ENCODE measurements around the gene LNX2.

LNX2 gene

DNA sequence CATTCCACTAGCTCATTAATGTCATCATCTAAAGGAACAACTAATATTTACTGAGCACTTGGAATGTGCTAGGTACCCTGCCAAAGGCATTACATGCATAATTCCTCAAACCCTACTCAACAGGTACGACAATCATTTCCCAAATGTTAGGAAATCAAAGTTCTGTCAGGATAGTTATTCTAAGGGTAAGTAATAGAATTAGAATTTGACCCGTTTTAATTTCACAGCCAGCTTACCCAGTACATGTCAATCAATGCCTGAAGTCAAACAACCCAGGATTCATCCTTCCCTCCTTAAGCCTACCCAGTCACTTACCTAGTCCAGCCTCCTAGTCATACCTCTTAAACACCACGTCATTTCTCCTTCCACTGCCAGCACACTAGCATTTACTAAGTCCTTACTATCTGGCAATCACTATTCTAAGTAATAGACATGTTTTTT, 2.4 kb downstream of the LNX2 start:
- in situ Hi-C loops (cut with MboI; ENCODE audit: low sequenced_read_pairs): no loop called here

DNA sequence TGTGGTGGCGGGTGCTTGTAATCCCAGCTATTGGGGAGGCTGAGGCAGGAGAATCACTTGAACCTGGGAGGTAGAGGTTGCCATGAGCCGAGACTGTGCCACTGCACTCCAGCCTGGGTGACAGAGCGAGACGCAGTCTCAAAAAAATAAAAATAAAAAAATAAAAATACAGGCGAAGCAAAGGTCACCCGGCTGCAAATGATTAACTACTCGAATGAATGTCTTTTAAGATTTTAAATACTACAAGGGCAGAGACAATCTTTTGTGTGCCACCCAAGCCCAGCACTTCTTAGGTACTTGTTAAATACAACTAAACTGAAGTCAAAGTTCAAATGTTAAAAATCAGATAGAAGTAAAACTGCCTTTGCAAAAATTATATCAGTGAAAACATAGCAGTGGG, 6.7 kb downstream of the LNX2 start:
- in situ Hi-C loops (cut with MboI; ENCODE audit: low sequenced_read_pairs): no loop called here

DNA sequence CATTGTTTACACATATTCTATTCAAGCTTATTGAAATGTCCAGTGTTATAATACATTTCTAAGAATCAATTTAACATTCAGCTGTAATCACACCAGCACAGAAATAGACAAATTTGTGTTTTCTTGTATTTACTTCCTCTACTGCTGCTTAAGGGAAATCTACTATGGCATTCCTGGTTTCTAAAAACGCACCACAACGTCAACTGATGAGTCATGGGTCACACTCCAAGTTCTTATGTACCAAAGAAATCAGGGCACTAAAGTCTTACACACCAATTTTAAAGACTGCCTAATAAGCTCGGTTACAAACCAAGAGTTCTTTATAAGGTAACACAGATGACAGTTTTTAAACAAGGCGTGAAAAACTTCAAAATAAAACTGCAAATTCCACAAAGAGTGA, 13.2 kb downstream of the LNX2 start:
- in situ Hi-C loops (cut with MboI; ENCODE audit: low sequenced_read_pairs): no loop called here

DNA sequence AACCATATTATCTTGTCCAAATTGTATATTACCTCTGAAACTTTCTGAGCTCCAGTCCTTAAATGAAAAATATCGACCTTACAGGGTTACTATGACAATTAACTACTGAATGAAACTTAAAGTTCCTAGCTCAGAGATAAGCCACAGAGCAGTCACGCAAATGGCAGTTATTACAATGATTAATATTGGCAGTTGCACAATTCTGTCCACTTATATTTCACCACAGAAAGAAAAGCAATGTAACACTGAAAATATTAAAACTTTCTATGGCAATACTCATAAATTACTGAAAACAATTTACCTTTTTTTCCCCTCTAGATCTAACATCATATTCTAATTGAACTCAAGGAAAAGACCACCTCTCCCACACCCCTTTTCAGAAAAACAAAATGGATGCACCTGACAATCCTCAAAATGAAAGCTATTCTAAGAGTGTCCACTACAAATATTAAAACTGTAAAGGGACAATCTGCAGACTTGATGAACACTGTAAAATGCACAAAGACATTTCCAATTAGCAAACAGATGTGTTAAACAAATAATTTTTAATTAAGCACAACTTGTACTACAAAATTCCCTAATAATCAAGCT, 14.6 kb downstream of the LNX2 start:
- in situ Hi-C loops (cut with MboI; ENCODE audit: low sequenced_read_pairs): no loop called here

DNA sequence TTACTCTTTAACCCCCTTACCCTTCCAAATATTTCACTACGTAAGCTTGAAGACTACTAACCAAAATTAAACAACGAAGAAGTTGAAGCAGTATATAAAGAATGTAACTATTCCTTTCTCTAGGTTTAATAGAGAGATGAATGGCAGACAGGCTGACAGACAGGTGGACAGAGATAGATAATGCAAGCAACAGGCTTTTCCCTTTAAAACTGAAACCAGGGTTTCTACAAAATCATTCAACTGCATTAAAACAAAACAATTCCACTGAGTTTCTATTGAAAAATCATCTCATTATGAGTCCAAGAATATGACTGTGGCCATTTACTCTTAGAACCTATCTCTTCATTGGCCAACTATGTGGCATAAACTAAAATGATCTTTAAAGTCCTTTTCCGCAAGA, 15.2 kb downstream of the LNX2 start:
- in situ Hi-C loops (cut with MboI; ENCODE audit: low sequenced_read_pairs): no loop called here

DNA sequence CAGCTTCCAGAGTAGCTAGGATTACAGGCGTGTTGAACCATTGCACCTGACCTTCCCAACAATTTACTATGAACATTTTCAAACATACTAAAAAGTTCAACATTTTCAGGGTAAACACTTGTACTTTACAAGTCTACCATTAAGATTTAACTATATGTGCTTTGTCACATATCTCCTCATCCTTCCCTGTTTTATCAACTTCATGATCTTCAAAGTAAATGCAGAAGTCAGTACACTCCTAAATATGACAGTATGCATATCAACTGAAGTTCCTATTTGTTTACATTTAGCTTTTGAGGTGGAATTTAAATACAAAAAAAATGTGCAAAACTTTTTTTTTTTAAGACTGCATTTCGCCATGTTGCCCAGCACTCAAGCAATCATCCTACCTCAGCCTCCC, 18.5 kb downstream of the LNX2 start:
- in situ Hi-C loops (cut with MboI; ENCODE audit: low sequenced_read_pairs): no loop called here

DNA sequence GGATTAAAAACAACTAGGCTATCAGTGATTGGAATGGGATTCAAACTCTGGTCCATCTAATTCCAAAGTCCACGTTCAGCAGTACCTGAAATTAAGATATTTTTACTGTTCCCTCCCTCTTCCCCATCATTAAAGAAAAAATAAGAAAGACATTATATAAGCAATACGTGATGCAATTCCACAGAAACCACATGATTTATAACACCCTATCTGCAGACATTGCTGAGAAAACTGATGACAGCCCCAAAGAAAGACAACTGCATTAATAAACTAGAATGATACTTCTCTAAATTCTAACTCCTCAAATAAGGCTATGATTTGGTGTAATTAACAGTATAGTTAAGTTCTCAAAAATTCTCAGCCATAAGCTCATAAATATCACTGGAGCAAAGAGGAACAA, 19.1 kb downstream of the LNX2 start:
- in situ Hi-C loops (cut with MboI; ENCODE audit: low sequenced_read_pairs): no loop called here

DNA sequence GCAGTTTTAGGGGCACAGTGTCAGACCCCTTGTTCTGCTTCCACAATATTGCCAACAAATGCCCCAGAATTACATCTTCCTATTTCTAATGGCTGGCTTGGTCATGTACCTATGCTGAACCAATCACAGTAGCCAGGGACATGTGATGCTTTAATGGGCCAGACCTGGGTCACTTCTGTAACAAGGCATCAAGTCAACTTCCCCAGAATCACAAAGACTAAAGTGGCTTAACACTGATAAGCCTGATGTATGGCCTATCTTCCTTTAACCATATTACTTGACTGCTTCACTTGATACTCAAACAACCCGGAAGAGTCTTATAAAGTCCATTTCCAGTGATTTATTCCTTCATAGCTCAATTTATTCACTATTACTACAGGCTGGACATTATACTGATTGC, 19.6 kb downstream of the LNX2 start:
- in situ Hi-C loops (cut with MboI; ENCODE audit: low sequenced_read_pairs): no loop called here

DNA sequence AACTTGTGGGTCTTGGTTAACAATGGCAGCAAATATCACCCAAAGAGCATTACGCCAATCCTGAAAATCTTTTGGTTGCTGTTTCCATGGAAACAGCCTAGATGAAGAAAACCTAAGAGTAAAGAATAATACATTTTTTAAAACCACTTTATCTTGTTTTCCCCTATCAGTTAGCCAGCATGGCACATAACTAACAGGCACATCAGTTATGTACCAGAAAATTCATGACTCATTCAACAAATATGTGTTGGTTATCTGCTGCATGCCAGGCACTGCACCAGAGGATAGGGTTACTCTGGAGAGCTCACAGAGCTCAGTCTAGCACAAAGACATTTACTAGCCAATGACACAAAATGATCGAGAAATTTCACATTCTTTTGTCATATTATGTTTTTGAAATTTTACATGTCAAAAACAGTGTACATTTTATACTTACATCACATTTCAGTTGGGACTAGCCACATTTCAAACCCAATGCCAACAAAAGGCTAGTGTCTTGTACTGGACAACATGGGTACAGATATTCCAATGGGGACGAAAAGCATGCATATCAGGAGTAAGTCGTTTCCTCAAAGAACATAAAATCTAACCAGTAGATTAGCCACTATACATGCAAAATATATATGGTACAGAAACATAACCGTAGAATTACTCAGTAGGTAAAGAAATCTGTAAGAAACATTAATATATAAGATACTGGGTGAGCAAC, 20.3 kb downstream of the LNX2 start:
- in situ Hi-C loops (cut with MboI; ENCODE audit: low sequenced_read_pairs): no loop called here

DNA sequence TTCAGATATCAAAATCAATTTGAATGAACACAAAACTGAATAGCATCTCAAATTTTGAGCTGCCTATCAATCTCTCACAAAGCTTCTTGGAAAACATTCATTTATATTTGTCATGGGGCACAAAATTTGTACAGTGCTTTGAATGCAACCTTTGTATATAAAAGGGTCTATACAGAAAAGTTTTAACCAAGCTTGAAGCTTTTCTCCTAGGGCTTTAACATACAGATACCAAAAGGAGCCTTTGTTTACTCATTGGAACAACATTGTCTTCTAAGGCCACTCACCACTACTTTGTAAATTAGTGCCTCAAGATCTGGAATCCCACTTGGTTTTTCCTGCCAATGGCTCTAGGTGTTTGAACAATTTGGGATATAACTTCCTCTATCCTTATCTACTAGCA, 21.2 kb downstream of the LNX2 start:
- in situ Hi-C loops (cut with MboI; ENCODE audit: low sequenced_read_pairs): no loop called here

DNA sequence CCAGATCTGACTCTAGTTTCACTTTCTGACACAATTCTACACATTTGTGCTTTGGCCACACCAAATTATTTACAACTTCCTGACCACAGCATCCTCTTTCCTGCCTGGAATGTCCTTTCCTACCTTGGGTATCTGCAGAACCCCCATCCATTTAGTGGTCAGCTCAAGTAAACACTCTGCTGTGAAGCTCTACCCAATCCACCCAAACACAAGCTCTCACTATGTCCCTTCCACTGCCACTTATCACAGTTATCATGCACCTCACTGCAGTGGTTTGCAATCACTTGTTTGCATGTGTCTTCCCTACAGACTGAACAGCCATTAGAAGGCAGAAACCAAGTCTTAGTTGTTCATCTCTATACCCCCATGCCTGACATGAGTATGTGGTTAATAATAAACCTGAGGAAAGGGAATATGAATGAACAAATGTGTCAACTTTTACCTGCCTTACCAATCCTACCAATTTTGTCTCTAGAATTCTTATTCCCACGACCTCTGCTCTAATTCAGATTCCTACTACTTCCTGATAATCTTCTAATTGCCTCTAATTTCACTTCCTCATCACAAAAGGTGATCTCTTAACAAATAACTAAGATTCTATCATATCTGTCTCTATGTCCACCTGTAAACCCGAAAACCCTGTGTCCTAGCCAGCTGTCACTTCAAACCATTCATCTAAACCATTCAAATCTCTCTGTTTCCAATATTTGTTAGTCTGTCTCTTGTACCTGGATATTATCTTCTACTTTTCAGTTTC, 25.1 kb downstream of the LNX2 start:
- in situ Hi-C loops (cut with MboI; ENCODE audit: low sequenced_read_pairs): no loop called here

DNA sequence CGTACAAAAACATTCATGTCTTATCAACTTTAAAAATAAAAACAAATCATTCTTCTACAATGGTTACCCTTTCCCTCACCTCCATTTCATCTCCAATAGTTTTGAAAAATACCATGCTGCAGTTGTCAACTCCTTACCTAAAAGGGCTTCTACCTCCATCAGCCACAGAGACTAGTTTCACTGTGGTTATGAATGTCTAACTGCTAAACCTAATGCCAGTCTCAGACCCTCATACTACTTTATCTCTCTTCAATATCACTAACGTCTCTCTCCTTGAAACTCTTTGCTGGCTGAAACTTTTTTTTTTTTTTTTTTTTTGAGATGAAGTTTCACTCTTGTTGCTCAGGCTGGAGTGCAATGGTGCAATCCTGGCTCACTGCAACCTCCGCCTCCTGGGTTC, 27.1 kb downstream of the LNX2 start:
- in situ Hi-C loops (cut with MboI; ENCODE audit: low sequenced_read_pairs): no loop called here

DNA sequence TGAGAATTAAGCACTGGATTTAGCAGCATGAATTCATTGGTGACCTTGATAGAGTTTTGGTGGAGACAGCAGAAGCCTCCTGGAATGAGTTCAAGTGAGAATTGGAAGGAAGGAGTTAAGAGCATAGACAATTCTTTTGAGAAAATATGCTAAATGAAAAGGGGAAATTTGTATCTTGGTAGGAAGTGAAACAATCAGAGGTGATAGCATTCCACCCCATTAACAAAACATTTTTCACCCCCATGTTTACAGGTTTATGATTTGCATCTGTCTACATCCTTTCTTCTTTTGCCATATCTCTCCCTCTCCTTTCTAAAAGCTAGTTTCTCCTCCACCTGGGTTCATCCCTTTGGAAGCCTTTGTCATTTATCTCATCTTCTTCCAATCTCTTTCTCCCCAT, 27.5 kb downstream of the LNX2 start:
- in situ Hi-C loops (cut with MboI; ENCODE audit: low sequenced_read_pairs): no loop called here

DNA sequence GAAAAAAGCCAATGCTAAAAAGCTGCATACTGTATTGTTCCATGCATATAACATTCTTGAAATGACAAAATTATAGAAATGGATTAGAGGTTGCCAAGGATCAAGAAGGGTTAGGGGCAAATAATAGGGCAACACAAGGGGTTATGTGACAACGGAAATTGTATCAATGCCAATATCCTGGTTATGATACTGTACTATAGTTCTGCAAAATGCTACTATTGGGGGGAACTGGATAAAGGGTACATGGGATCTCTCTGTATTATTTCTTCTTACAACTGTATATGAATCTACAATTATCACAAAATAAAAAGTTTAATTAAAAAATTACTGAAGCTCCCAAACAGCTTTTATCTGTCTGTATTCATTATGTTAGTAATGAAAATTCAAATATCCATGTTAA, 31.9 kb downstream of the LNX2 start:
- in situ Hi-C loops (cut with MboI; ENCODE audit: low sequenced_read_pairs): no loop called here

DNA sequence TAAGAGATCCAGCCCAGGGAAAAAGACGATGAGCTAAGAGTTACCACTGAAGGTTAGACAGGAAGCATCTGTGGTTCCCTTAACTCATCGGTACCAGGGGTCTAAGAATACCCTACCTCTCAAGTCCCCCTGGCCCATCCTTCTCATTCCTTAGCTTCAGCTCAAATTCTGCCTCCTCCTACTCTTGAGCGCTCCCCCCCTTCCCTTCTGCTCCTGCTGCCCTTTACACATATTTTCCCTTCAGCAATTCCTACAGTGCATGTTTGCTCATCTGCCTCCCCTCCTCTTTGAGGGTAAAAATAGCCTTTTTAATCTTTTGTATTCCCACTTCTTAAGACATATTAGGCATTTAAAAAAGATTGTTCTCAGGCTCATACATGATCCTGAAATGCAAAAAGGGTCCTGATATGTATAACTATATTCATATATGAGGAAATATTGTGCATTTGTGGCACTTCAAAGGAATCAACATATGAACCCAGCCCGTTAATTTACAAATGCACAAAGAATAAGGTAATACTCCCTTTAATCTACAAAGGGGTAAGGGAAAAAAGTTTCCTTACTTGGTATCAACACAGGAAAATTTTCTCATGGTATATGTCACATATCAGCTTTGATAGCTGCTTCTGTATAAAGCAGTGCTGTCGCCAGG, 33.1 kb downstream of the LNX2 start:
- in situ Hi-C loops (cut with MboI; ENCODE audit: low sequenced_read_pairs): no loop called here

DNA sequence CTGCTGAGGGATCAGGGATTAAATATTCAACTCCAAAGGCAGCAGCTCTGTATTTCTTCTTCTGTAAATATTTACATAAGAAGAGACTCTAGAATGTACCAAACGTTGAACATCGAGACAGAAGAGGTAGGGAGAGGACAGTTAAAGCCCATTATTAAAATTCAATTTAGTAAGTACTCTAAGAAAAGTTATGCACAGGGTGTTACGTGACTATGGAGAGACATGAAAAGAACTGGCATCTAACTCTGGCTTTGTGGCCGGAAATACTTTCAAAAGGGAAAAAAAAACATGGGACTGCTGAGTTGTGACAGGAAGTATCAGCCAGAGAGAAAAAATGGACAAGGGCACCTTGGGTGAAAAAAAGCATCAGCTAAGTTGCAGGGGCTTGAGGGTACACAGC, 36.7 kb downstream of the LNX2 start:
- in situ Hi-C loops (cut with MboI; ENCODE audit: low sequenced_read_pairs): no loop called here

DNA sequence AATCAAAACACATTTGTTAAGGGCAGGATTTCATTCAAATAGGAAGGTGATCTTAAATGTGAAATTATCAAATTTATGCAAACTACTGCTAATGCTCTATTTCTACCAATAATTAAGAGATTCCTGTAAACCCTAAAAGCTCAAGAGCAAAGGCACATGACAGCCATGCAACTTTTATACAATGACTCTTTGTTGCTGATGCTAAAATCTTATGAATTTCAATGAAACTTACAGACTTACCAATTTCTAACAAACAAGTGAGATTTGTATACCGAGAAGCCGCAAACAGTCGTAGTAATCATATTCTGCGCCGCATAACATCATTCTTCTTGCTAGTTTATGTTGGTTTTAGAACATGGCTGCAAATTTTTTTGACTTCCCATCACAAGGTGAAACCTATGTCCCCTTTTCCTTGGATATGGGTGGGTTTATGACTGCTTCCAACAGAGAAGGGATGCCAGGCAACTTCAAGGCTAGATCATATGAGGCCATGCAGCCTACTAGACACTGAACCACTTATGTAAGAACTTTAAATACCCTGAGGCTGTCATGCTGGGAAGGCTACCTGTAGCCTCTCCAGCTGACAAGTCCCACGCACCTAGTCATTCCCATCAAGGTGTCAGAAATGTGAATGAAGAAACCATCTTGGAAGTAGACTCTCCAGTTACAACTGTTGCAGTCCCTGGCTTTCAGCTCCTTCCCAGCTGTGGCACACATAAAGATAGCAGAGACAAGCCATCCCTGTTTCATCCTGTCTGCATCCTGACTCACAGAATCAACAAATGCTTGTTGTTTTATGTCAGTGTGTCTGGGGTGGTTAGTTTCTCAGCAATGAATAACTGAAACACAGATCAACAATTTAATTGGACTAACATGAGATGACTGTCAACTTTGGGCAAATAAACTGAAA, 42.0 kb downstream of the LNX2 start:
- in situ Hi-C loops (cut with MboI; ENCODE audit: low sequenced_read_pairs): no loop called here

DNA sequence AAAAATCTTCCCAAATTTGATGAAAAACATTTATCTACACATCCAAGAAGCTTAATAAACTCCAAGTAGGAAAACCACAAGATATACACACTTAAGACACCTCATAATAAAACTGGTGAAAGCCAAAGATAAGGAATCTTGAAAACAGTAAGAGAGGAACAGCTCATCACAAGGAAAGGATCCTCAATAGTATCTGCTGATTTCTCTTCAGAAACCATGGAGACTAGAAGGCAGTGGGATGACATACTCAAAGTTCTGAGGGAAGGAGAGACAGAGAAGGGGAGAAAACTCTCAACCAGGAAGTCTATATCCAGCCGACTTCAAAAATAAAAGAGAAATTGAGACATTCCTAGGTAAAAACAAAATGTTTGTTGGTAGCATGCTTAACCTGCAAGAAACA, 45.7 kb downstream of the LNX2 start:
- in situ Hi-C loops (cut with MboI; ENCODE audit: low sequenced_read_pairs): no loop called here

DNA sequence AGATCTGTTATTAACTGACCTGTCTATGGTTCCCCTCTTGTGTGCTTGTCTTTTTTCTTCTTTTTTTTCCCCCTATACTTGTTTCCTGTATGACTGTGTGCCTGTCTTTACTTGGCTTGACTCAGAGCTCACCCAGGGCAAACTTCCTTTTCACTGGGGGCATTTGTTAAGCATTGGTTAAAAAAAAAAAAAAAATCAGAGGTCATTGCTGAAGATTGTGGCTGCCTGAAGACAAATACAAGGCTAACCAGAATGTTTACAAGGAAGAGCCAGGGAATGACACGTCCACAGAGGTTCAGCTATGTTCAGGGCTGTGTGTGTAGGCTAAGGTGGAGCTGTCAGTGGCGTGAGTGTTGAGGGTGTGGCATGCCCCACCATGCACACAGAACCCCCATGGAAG, 47.1 kb downstream of the LNX2 start:
- in situ Hi-C loops (cut with MboI; ENCODE audit: low sequenced_read_pairs): no loop called here

DNA sequence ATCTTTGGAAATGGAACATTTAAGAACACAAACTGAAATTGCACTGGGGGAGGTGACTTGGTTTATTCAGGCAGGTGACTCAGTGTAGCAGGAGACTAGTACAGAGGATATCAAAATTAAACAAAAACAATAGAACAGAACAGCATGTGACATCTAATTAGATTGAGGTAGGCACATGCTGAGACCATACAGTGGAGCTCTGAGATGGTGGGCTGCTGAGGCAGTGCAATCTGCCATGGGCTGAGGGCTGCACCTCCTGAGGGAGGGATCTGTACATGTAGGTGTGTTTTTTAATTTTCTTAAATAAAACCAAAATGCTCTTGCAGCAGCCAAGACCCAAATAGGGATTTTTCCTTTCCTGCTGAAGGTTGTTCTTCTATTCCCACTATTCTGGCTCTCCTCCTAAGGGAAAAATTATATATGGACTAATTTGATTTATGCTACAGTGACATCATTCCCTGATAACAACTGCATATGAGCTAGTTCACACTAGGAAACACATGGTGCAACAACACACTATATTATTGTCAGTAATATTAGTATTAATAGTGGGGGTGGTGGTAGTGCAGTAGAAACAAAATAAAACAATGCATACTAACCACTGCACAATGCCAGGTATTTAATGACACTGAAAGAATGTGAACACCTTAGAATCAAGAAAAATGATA, 48.0 kb downstream of the LNX2 start:
- in situ Hi-C loops (cut with MboI; ENCODE audit: low sequenced_read_pairs): no loop called here

Data from HL-60/S4 (cell line).